ENCODE data around the gene HS3ST3B1. TPM values are rescaled to one million over a fixed set of nuclear protein-coding genes. Genes with fewer than 3 reads are reported as not detected.

HS3ST3B1 gene
- 9.6 and 10.3 TPM in 2 replicates for polyA plus RNA-seq (2011; rRNA removed)
- 23.7 and 27.6 TPM in 2 replicates for polyA minus RNA-seq (2011; rRNA and poly(A)+ RNA removed)

DNA sequence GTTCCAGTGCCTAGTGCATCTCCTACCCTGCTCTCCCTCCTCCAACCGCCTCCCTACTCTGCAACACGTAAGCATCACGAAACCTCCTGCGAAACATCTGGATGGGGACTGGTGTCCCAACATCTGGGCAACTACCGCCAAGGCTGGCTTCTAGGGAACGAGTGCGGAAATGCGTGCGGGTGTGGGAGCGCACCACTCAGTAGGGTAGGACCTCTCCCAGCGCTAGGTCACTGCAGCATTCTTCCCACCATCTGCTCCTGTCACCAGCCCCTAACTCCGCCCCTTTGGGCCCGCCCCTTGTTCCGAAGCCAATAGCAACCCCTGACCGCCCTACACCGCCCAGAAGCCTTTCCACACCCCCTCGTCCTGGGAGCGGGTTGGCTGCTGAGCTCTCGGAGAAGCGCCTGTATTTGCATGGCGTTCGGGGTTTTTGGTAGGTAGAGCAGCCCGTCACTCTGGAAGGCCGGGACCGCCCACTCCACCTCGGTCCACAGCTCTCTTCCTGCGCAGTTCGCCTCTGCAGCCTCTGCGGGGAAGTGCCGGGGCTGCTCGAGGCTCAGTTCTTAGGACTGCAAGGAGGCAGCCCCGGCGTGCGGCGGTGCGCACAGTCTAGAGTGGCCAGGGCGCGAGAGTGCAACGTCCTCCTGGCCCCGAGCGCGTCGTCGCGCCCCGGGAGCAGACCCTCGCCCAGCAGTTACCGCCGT, at the start of gene HS3ST3B1:
TSS of gene HS3ST3B1 (plus strand) at position 507 of the 704 bp plus-strand sequence. CDS start 438 bp downstream, outside the sequence.
- H3K27ac ChIP-seq (ENCODE audit: low read depth, low read length) = peak within 1 kb of the TSS; percentile 81
- POLR2A ChIA-PET = interaction anchor here (0.6 to 2.2 kb wide), 22 partner anchors 9 to 1270 kb away, joined by 3 to 15 read pairs (median 5); partner anchors contain the start of gene HS3ST3A1
- CTCF ChIA-PET = interaction anchor here (0.6 to 6.0 kb wide), 9 partner anchors 9 to 964 kb away, joined by 3 to 57 read pairs (median 3); no protein-coding TSS in a partner anchor
- peak; percentile 100 for DNase-seq (ENCODE audit: low read depth, low spot score)
- H3K27me3 ChIP-seq (ENCODE audit: control insufficient read depth, insufficient read depth, low read length) = no peaks in the 10 kb centered on the region
- H3K9me3 ChIP-seq (ENCODE audit: control insufficient read depth, insufficient read depth, low read length) = no peaks in the 10 kb centered on the region; the same call in 1 of the 2 replicates
- TF ChIP-seq, protein P1, sequence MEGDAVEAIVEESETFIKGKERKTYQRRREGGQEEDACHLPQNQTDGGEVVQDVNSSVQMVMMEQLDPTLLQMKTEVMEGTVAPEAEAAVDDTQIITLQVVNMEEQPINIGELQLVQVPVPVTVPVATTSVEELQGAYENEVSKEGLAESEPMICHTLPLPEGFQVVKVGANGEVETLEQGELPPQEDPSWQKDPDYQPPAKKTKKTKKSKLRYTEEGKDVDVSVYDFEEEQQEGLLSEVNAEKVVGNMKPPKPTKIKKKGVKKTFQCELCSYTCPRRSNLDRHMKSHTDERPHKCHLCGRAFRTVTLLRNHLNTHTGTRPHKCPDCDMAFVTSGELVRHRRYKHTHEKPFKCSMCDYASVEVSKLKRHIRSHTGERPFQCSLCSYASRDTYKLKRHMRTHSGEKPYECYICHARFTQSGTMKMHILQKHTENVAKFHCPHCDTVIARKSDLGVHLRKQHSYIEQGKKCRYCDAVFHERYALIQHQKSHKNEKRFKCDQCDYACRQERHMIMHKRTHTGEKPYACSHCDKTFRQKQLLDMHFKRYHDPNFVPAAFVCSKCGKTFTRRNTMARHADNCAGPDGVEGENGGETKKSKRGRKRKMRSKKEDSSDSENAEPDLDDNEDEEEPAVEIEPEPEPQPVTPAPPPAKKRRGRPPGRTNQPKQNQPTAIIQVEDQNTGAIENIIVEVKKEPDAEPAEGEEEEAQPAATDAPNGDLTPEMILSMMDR (IDR thresholded peaks at IDR 0.05; ENCODE audit: low read depth, low read length) = no peak; the same call in 1 of the 2 replicates
- H3K4me3 ChIP-seq (ENCODE audit: low read depth, low read length) = peak within 1 kb of the TSS; percentile 94

DNA sequence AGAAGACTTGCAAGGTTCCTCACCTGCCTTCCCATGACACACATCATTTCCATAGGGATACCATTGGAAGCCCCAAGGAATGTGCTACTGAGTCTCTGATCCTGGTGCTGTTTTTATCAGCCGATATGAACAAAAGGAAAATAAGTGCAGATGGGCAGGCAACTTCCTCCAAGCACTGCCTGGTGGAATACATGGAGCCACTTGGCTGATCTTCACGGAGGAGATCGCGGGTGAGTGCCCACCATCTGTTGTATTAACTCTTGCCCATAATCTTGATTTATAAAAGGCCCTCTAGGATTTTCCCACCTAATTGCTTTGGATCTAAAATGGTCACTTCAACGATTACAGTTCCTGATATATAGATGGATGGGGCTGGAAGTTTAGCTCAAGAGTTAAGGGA, 39.5 kb upstream of the HS3ST3B1 start:
- TF ChIP-seq, protein P1 (IDR thresholded peaks at IDR 0.05; ENCODE audit: low read depth, low read length) = no peak
- ChIA-PET POLR2A (no interaction called here), CTCF (no interaction called here)
- Histone ChIP-seq H3K27ac (ENCODE audit: low read depth, low read length) (no peak overlapping the region), H3K27me3 (ENCODE audit: control insufficient read depth, insufficient read depth, low read length) (peaks cover 8% of the 10 kb centered on the region), H3K4me3 (ENCODE audit: low read depth, low read length) (no peak overlapping the region), H3K9me3 (ENCODE audit: control insufficient read depth, insufficient read depth, low read length) (no peaks in the 10 kb centered on the region)
- DNase-seq (ENCODE audit: low read depth, low spot score) = no peak

DNA sequence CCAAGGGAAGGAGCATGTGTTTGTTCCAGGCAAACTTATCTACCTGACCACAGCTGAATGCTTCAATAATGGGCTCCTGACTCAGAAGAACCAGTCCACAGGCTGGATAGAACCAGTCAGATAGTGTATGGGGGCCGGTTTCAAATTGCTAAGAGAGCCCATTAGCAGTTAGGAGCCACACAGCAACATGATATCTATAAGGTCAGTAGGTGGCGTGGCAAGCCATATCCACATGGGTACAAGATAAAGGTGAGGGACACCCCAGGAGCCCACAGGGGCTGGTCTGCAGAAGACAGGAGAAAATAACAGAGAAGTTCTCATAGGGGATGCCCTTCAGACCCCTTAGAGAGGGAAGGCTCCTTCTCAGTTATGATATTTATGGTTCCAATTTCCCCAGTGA, 32.6 kb upstream of the HS3ST3B1 start:
- no peak for DNase-seq (ENCODE audit: low read depth, low spot score)
- TF ChIP-seq, protein P1 (IDR thresholded peaks at IDR 0.05; ENCODE audit: low read depth, low read length) = no peak
- POLR2A ChIA-PET = no interaction called here
- Histone ChIP-seq H3K27ac (ENCODE audit: low read depth, low read length) (no peak overlapping the region), H3K27me3 (ENCODE audit: control insufficient read depth, insufficient read depth, low read length) (peaks cover 10% of the 10 kb centered on the region), H3K4me3 (ENCODE audit: low read depth, low read length) (no peak overlapping the region), H3K9me3 (ENCODE audit: control insufficient read depth, insufficient read depth, low read length) (no peaks in the 10 kb centered on the region)
- CTCF ChIA-PET = no interaction called here

DNA sequence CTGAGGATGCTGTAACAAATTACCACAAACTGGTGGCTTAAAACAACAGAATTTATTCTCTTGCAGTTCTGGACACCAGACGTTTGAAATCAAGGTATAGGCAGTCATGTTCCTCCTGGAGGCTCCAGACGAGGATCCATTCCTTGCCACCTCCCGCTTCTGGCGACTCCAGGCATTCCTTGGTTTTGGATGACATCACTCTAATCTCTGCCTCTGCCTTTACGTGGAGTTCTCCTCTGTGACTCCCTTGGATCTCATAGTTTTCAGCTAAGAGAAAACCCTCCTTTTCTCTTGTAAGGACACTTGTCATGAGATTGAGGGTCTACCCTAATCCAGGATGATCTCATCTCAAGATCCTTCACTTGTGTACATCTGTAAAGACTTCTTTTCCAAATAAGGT, 31.4 kb upstream of the HS3ST3B1 start:
- TF ChIP-seq, protein P1 (IDR thresholded peaks at IDR 0.05; ENCODE audit: low read depth, low read length) = no peak
- no peak for DNase-seq (ENCODE audit: low read depth, low spot score)
- POLR2A ChIA-PET = no interaction called here
- Histone ChIP-seq H3K27me3 (ENCODE audit: control insufficient read depth, insufficient read depth, low read length) (peaks cover 10% of the 10 kb centered on the region), H3K9me3 (ENCODE audit: control insufficient read depth, insufficient read depth, low read length) (no peaks in the 10 kb centered on the region), H3K4me3 (ENCODE audit: low read depth, low read length) (no peak overlapping the region), H3K27ac (ENCODE audit: low read depth, low read length) (no peak overlapping the region)
- CTCF ChIA-PET = no interaction called here

DNA sequence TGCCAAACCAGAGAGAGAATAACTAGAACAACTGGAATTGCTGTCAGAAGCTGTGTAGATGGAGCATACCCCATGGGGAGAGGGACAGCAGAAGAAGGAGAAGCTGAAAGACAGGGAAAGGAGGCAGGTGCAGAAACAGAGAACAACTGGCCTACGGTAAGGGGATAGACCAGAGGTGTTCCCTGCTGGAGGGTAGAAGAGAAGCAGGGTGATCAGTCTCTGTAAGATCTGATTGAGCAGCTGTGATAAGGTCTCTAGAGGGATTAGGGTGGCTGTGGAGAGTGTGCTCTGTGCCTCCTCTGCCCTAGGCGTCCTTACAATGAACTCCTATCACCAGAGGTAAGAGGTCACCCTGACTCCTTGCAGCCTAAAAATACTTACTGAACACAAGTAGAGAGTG, 30.4 kb upstream of the HS3ST3B1 start:
- ChIA-PET CTCF (no interaction called here), POLR2A (no interaction called here)
- DNase-seq (ENCODE audit: low read depth, low spot score) = no peak
- Histone ChIP-seq H3K27ac (ENCODE audit: low read depth, low read length) (no peak overlapping the region), H3K9me3 (ENCODE audit: control insufficient read depth, insufficient read depth, low read length) (no peaks in the 10 kb centered on the region), H3K27me3 (ENCODE audit: control insufficient read depth, insufficient read depth, low read length) (peaks cover 7% of the 10 kb centered on the region), H3K4me3 (ENCODE audit: low read depth, low read length) (no peak overlapping the region)
- TF ChIP-seq, protein P1 (IDR thresholded peaks at IDR 0.05; ENCODE audit: low read depth, low read length) = no peak

Data from AG04450 (cell line).